Coronary artery (tissue), 2 donors: ENCODE measurements around the gene MED9.

Source experiments
- DNase-seq: peaks from one replicate; pipeline ENCODE4 v3.0.0-alpha.2; 2017; ENCODE audit warnings: low spot score
- H3K27ac ChIP-seq, 2 donors: fragments of 200-600 bp; sonication (generic); one replicate each; pipeline ENCODE4 v1.5.1; 2016 to 2019
- H3K4me3 ChIP-seq: fragments of 200-600 bp; sonication (generic); 2 replicates; pipeline ENCODE4 v1.5.1; 2016; ENCODE audit warnings: mild to moderate bottlenecking, moderate library complexity
- CTCF ChIP-seq: fragments of 200-600 bp; sonication (generic); IDR thresholded peaks from one replicate; pipeline ENCODE4 v1.5.1; 2019; ENCODE audit warnings: antibody characterized with exemption

Gene MED9

DNA sequence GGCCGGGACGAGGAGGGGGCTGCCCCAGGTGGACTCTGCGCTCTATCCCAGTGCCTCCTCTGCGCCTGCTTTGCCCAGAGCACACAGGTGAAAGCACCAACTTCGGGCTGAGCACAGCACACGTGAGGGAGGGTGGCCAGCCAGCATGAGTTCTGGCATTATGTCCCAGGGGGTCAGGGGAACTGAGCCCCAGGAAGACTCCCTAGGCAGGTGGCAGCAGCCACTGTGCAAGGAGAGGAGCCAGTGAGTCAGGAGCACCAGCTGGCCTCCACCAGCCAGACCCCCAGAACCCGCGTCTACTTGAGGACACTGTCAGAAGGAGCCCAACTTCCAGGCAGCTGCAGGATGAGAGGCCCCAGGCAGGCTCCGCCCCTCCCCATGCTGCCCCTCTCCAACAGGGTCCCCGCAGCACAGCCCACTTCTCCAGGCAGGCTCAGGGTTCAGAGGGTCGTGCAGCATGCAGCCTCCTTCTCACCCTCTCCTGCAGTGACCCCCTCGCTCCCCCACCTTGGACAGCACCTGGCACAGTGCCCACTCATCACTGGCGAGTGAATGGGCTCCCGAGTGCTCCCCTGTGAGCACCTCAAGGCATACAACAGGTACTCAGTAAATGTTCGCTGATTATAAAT is 63.6 kb downstream of the MED9 start:
- no peak for TF ChIP-seq CTCF
- no peak for DNase-seq
- Histone ChIP-seq H3K4me3 (no peak overlapping the region), H3K27ac (no peak overlapping the region)

DNA sequence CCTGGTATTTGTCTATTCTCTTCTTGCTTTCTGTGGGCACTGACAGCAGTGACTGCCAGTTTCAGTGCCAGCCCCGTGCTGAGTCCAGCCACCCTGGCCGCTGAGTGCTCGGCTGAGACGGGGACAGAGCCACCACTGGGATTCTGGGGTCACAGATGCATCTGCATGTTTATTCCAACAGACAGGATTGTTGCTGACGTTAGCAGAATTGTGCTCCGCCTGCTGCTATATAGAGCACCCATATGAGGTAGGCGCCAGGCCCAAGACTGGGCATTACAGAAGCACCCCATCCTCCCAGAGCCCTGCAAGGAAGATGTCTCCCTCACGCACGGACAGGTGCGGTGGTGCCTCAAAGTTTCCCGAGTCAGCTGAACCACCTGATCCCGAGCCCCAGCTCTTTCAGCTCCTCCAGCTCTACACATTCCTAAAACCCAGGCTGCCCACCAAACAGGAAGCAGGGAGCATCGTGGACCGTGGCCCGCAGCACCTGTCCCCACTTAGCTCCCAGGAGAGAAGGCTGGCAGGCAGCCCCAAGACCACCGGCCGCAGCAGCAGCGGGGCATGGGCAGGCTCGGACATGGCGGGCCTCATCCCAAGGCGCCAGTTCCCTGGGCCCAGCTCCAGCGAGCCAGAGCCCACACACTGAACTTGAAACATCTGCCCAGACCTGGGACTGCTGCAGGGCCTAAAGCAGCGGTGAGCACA is 64.3 kb downstream of the MED9 start:
- Histone ChIP-seq H3K27ac (no peak overlapping the region), H3K4me3 (no peak overlapping the region)
- TF ChIP-seq CTCF = no peak
- DNase-seq = no peak

DNA sequence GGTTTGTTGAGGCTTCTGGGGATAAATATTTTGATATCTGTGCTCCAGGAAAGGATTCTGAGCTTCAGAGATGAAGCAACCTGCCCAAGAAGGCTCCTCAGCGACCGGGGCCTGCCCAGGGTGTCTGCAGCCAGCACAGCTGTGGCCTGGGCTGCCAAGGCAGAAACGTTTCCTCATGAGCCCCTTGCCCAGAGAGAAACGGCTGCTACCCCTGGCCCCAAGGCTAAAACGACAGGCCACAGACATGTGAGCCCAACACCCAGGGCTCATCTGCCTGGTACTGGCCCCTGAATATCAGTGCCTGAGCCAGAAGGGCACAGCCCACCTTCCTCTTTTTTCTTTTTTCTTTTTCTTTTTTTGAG is 64.8 kb downstream of the MED9 start:
- no peak for TF ChIP-seq CTCF
- Histone ChIP-seq H3K27ac (no peak overlapping the region), H3K4me3 (no peak overlapping the region)
- no peak for DNase-seq
